Testis (tissue), 2 donors: ENCODE data around the gene MRFAP1L1.

Experiments used
- CTCF ChIP-seq, 3 experiments: fragments of 450-650 bp in 2 of 3; fragments of 200-600 bp in 1 of 3; sonication (generic) in 1 of 3; IDR thresholded peaks; one replicate each; pipeline ENCODE4 v1.5.1; 2016 to 2019; ENCODE audit warnings: antibody characterized with exemption in 3 of 3, mild to moderate bottlenecking in 2 of 3, moderate library complexity in 1 of 3
- POLR2A ChIP-seq: fragments of 450-650 bp; IDR thresholded peaks from one replicate; pipeline ENCODE4 v1.6.1; 2017; ENCODE audit warnings: antibody characterized with exemption, mild to moderate bottlenecking, moderate library complexity

- TF ChIP-seq POLR2A (no peak), CTCF (IDR thresholded peaks at IDR 0.05) (no peak)
Observed at GRCh38 chr4:6680372-6681034, 29.2 kb downstream of the MRFAP1L1 start.
